HL-60 (cell line): ENCODE measurements around the gene SV2C.

ENCODE experiments used
- GABPA ChIP-seq: IDR thresholded peaks from 2 replicates; pipeline ENCODE4 v1.6.1; 2012; ENCODE audit warnings: low read depth
- TF ChIP-seq, protein P1 (sequence below): IDR thresholded peaks from one replicate; pipeline ENCODE4 v1.5.1; 2011; ENCODE audit warnings: low read length, control low read depth, inconsistent platforms; ENCODE audit not compliant: insufficient read depth

- TF ChIP-seq, protein P1, sequence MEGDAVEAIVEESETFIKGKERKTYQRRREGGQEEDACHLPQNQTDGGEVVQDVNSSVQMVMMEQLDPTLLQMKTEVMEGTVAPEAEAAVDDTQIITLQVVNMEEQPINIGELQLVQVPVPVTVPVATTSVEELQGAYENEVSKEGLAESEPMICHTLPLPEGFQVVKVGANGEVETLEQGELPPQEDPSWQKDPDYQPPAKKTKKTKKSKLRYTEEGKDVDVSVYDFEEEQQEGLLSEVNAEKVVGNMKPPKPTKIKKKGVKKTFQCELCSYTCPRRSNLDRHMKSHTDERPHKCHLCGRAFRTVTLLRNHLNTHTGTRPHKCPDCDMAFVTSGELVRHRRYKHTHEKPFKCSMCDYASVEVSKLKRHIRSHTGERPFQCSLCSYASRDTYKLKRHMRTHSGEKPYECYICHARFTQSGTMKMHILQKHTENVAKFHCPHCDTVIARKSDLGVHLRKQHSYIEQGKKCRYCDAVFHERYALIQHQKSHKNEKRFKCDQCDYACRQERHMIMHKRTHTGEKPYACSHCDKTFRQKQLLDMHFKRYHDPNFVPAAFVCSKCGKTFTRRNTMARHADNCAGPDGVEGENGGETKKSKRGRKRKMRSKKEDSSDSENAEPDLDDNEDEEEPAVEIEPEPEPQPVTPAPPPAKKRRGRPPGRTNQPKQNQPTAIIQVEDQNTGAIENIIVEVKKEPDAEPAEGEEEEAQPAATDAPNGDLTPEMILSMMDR = no peak
- TF ChIP-seq GABPA = no peak
Observed at GRCh38 chr5:76104027-76104426, 20.8 kb downstream of the SV2C start.
